GM10248 (cell line): ENCODE data around the gene CDH12.

ENCODE experiments used
- CTCF ChIA-PET: fragments of 300-600 bp; sonication (Branson Sonifier 250); formaldehyde crosslinking; extraction: SDS; loops from one replicate; lab custom pipeline; 2021; ENCODE audit warnings: antibody characterized with exemption; lab: Yijun Ruan, JAX
- POLR2A ChIA-PET: fragments of 350-650 bp; sonication (Branson Sonifier 250); formaldehyde crosslinking; extraction: SDS; loops from one replicate; lab custom pipeline; 2020; ENCODE audit warnings: antibody characterized with exemption; lab: Yijun Ruan, JAX
- DNase-seq: peaks from one replicate; pipeline ENCODE4 v3.0.0; 2012; ENCODE audit errors: extremely low spot score
- CTCF ChIP-seq: IDR thresholded peaks from 2 replicates; pipeline ENCODE4 v1.5.1; 2012; ENCODE audit warnings: mild to moderate bottlenecking, low read depth; ENCODE audit errors: extremely low read depth, missing control alignments, control extremely low read depth

CDH12 gene

DNA sequence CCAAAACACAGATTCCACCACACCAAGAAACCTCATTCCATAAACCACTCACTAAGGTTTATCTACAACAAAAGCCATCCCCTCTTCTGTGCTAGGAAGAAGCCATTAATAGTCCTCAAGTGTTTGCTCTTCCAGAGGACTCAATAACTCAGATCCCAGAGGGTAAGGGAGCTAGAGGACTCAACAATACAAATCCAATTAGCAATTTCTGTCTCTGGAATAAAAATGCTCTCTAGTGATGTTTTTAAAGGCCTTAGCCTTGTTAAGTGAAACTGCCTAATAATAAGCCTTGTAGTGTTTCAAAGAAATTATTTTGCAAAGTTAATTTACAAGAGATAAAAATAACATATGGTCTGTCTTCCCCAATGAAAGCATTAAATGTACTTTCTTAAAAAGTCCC, 942.4 kb downstream of the CDH12 start:
- CTCF ChIA-PET: interaction anchor here (1.5 kb wide), 1 partner anchor 9 kb away, joined by 7 read pairs; no protein-coding TSS in a partner anchor
- no peak for TF ChIP-seq CTCF
- DNase-seq: no peak
- POLR2A ChIA-PET: no interaction called here

DNA sequence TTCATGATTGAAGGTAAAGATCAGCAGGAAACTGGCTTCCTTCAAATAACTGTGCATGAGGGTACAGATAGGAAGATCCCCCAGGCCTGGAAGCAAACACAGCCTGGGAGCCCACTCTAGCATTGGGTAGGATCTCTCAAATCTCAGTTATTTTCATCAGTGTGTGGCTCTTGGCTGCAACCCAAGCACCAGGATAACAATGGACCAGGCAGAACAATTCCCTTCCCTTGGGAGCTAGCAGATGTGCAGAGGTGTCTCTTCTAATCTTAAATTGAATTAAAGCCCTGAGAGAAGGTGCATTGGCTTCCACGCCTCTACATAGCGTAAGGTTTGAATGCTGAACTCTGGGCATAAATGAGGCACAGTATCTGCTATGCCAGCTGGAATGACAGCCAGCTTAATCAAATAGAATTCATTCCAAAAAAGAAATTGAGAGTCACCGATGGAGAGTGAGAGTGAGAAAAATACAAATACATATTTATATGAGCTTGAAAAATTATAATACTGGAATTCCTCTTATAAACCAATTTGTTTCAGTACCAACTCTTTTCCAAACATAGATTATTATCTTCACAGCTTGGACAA, 957.3 kb downstream of the CDH12 start:
- POLR2A ChIA-PET: no interaction called here
- DNase-seq: no peak
- TF ChIP-seq CTCF: no peak
- CTCF ChIA-PET: interaction anchor here (1.1 to 1.5 kb wide), 2 partner anchors 11 to 17 kb away, joined by 3 read pairs; no protein-coding TSS in a partner anchor

DNA sequence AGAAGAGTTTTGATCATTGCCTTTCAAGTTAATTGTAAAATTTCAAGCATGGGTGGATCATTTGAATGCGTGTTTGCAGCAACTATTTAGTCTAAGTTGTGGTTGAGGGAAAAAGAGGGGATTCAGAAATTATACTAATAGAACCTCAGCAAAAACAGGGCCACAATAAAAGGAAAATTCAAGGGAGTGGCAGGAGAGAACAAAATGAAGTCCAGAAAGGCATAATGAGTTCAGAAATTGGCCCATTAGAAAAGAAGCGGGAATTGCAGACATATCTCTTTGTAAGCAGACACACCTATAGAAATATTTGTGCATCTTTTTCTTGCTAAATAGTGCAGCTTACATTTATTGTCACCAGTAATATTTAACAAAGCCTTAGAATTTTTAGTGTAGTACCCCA, 960.0 kb downstream of the CDH12 start:
- no peak for TF ChIP-seq CTCF
- no peak for DNase-seq
- ChIA-PET CTCF (no interaction called here), POLR2A (no interaction called here)

- no peak for DNase-seq
- TF ChIP-seq CTCF: no peak
- POLR2A ChIA-PET: no interaction called here
- CTCF ChIA-PET: interaction anchor here (1.2 to 1.7 kb wide), 2 partner anchors 10 kb away, joined by 5 to 6 read pairs; no protein-coding TSS in a partner anchor
Observed at GRCh38 chr5:21889581-21889980, 963.6 kb downstream of the CDH12 start.

- TF ChIP-seq CTCF: no peak
- CTCF ChIA-PET: no interaction called here
- POLR2A ChIA-PET: no interaction called here
- DNase-seq: no peak
Observed at GRCh38 chr5:21882074-21882745, 970.9 kb downstream of the CDH12 start.

GRCh38 chr5:21880164-21880563, 973.0 kb downstream of the CDH12 start:
- no peak for TF ChIP-seq CTCF
- ChIA-PET POLR2A (no interaction called here), CTCF (interaction anchor here (1.5 kb wide), 2 partner anchors 9 to 15 kb away, joined by 3 to 5 read pairs; no protein-coding TSS in a partner anchor)
- no peak for DNase-seq
